Suppressor macrophage (primary cell): ENCODE data around the gene NOL6.

Experiments used
- DNase-seq, 4 experiments: peaks; one replicate each; pipeline ENCODE4 v3.0.0-alpha.2; 2020 to 2022

NOL6 gene

GRCh38 chr9:33452828-33453271 lies 20.9 kb downstream of the NOL6 start:
- DNase-seq, result peak; percentile 38 to 69 (median 66)

- DNase-seq, result no peak
These were observed 23.0 kb downstream of the NOL6 start for GRCh38 chr9:33450621-33451146.

- DNase-seq, result no peak
These were observed 24.0 kb downstream of the NOL6 start for GRCh38 chr9:33449715-33450114.

- DNase-seq, result no peak
These were observed 25.7 kb downstream of the NOL6 start for GRCh38 chr9:33447799-33448553.

- DNase-seq, result peak; percentile 77 to 83 (median 82)
These were observed 26.6 kb downstream of the NOL6 start, which contains the start of gene AQP3 for GRCh38 chr9:33446946-33447798. TSS of gene AQP3 (minus strand) at chr9:33447593. CDS start at chr9:33447530, 63 bp downstream.

- DNase-seq, result no peak
These were observed 27.3 kb downstream of the NOL6 start for GRCh38 chr9:33446240-33446945.

- no peak for DNase-seq
These were observed 28.1 kb downstream of the NOL6 start for GRCh38 chr9:33445389-33446239.

GRCh38 chr9:33443464-33444154 lies 30.1 kb downstream of the NOL6 start:
- no peak for DNase-seq

- no peak for DNase-seq
These were observed 30.7 kb downstream of the NOL6 start for GRCh38 chr9:33443047-33443446.

- DNase-seq, result no peak
These were observed 31.6 kb downstream of the NOL6 start for GRCh38 chr9:33442125-33442524.

- DNase-seq, result no peak
These were observed 33.1 kb downstream of the NOL6 start for GRCh38 chr9:33440609-33441008.

GRCh38 chr9:33440204-33440603 lies 33.5 kb downstream of the NOL6 start:
- no peak for DNase-seq

- no peak for DNase-seq
These were observed 34.0 kb downstream of the NOL6 start for GRCh38 chr9:33439731-33440130.

- no peak for DNase-seq
These were observed 34.6 kb downstream of the NOL6 start for GRCh38 chr9:33438926-33439680.

- DNase-seq, result peak in 3 of 4 experiments; percentile 26 to 32 (median 32)
These were observed 35.8 kb downstream of the NOL6 start for GRCh38 chr9:33437898-33438297.

GRCh38 chr9:33437205-33437604 lies 36.5 kb downstream of the NOL6 start:
- DNase-seq, result no peak

GRCh38 chr9:33436445-33436844 lies 37.3 kb downstream of the NOL6 start:
- no peak for DNase-seq

- no peak for DNase-seq
These were observed 37.9 kb downstream of the NOL6 start for GRCh38 chr9:33435821-33436277.

GRCh38 chr9:33434317-33435105 lies 39.2 kb downstream of the NOL6 start:
- DNase-seq, result no peak
